Central memory CD8-positive, alpha-beta T cell (primary cell): ENCODE results near the gene SUSD5.
A peak's percentile ranks its signal among the peaks of the same experiment; 100 is the strongest.
"Not testable (repeated sequence)": the region's sequence is repeated elsewhere in the genome, so short reads cannot be mapped to it uniquely, and the experiment has no call there.

Experiments
- ATAC-seq: fragments of 150-1000 bp; cut with Tn5 transposase; replicated peaks from 2 replicates; pipeline ENCODE4 v1.10.0; 2022; ENCODE audit warnings: mild to moderate bottlenecking, moderate FRiP score, moderate number of reproducible peaks; ENCODE audit not compliant: poor library complexity, severe bottlenecking; ENCODE audit errors: extremely low read depth
- DNase-seq, 2 donors: peaks; one replicate each; pipeline ENCODE4 v3.0.0; 2021; ENCODE audit warnings: low spot score in 2 of 2
- H3K27ac Mint-ChIP-seq: one replicate; pipeline ENCODE4 v1.8.0; 2022; ENCODE audit warnings: low read depth, mild to moderate bottlenecking, moderate library complexity, mixed read lengths
- H3K27me3 Mint-ChIP-seq: one replicate; pipeline ENCODE4 v1.8.0; 2022; ENCODE audit warnings: mixed read lengths
- H3K36me3 Mint-ChIP-seq: one replicate; pipeline ENCODE4 v1.8.0; 2022; ENCODE audit warnings: mild to moderate bottlenecking, moderate library complexity, mixed read lengths; ENCODE audit not compliant: insufficient read depth
- H3K4me1 Mint-ChIP-seq: one replicate; pipeline ENCODE4 v1.8.0; 2022; ENCODE audit warnings: mixed read lengths
- H3K4me3 Mint-ChIP-seq: one replicate; pipeline ENCODE4 v1.8.0; 2022; ENCODE audit warnings: mild to moderate bottlenecking, moderate library complexity, mixed read lengths
- H3K9me3 Mint-ChIP-seq: one replicate; pipeline ENCODE4 v1.8.0; 2022; ENCODE audit warnings: mixed read lengths

The SUSD5 gene

GRCh38 chr3:33141006-33141405 is 77.6 kb downstream of the SUSD5 start:
- ATAC-seq, result no peak
- Mint-ChIP-seq H3K9me3 (no peaks in the 10 kb centered on the region), H3K27ac (no peak overlapping the region), H3K4me1 (peaks cover 21% of the 10 kb centered on the region), H3K36me3 (peaks cover 22% of the 10 kb centered on the region), H3K4me3 (no peak overlapping the region), H3K27me3 (no peaks in the 10 kb centered on the region)
- DNase-seq, result no peak

GRCh38 chr3:33139996-33140395 is 78.6 kb downstream of the SUSD5 start:
- Mint-ChIP-seq H3K27ac (no peak overlapping the region), H3K36me3 (peaks cover 24% of the 10 kb centered on the region), H3K4me3 (no peak overlapping the region), H3K27me3 (no peaks in the 10 kb centered on the region), H3K4me1 (peaks cover 21% of the 10 kb centered on the region), H3K9me3 (no peaks in the 10 kb centered on the region)
- DNase-seq (no peak), ATAC-seq (no peak)

- ATAC-seq, H3K27ac Mint-ChIP-seq, DNase-seq, H3K4me3 Mint-ChIP-seq, H3K27me3 Mint-ChIP-seq, H3K9me3 Mint-ChIP-seq: not testable (repeated sequence)
- Mint-ChIP-seq H3K4me1 (peaks cover 18% of the 10 kb centered on the region), H3K36me3 (peaks cover 30% of the 10 kb centered on the region)
Observed at GRCh38 chr3:33139006-33139623, 79.5 kb downstream of the SUSD5 start.

- H3K36me3 Mint-ChIP-seq, result peaks cover 38% of the 10 kb centered on the region
Observed at GRCh38 chr3:33137691-33138090, 80.9 kb downstream of the SUSD5 start.

GRCh38 chr3:33134026-33134625 is 84.5 kb downstream of the SUSD5 start:
- Mint-ChIP-seq H3K27ac (no peak overlapping the region), H3K36me3 (peaks cover 38% of the 10 kb centered on the region), H3K4me3 (no peak overlapping the region), H3K4me1 (peaks cover 7% of the 10 kb centered on the region), H3K27me3 (no peaks in the 10 kb centered on the region), H3K9me3 (no peaks in the 10 kb centered on the region)
- no peak for ATAC-seq
- no peak for DNase-seq

More at GRCh38 chr3:33137691-33138090, 80.9 kb downstream of the SUSD5 start:
- Mint-ChIP-seq H3K27me3 (no peaks in the 10 kb centered on the region), H3K9me3 (no peaks in the 10 kb centered on the region), H3K4me3 (no peak overlapping the region), H3K27ac (no peak overlapping the region), H3K4me1 (peaks cover 5% of the 10 kb centered on the region)
- DNase-seq (no peak), ATAC-seq (no peak)

- Mint-ChIP-seq H3K36me3 (peaks cover 30% of the 10 kb centered on the region), H3K4me3 (no peak overlapping the region), H3K4me1 (peaks cover 7% of the 10 kb centered on the region), H3K9me3 (no peaks in the 10 kb centered on the region), H3K27ac (no peak overlapping the region), H3K27me3 (no peaks in the 10 kb centered on the region)
- no peak for DNase-seq
- ATAC-seq, result no peak
Observed at GRCh38 chr3:33132019-33132360, 86.6 kb downstream of the SUSD5 start.

GRCh38 chr3:33131331-33132018 is 87.1 kb downstream of the SUSD5 start:
- Mint-ChIP-seq H3K4me3 (no peak overlapping the region), H3K36me3 (peaks cover 33% of the 10 kb centered on the region), H3K27ac (no peak overlapping the region), H3K27me3 (no peaks in the 10 kb centered on the region), H3K4me1 (peaks cover 7% of the 10 kb centered on the region), H3K9me3 (no peaks in the 10 kb centered on the region)
- ATAC-seq (peak; percentile 52), DNase-seq (no peak)

GRCh38 chr3:33130144-33130543 is 88.5 kb downstream of the SUSD5 start:
- H3K4me1 Mint-ChIP-seq, result peaks cover 7% of the 10 kb centered on the region
- peaks cover 42% of the 10 kb centered on the region for H3K36me3 Mint-ChIP-seq
- no peak for DNase-seq
- no peaks in the 10 kb centered on the region for H3K9me3 Mint-ChIP-seq
- ATAC-seq, result no peak
- no peak overlapping the region for H3K4me3 Mint-ChIP-seq
- H3K27me3 Mint-ChIP-seq, result no peaks in the 10 kb centered on the region
- H3K27ac Mint-ChIP-seq, result no peak overlapping the region

GRCh38 chr3:33128706-33129105 is 89.9 kb downstream of the SUSD5 start:
- ATAC-seq (no peak), DNase-seq (no peak)
- Mint-ChIP-seq H3K9me3 (no peaks in the 10 kb centered on the region), H3K36me3 (peaks cover 35% of the 10 kb centered on the region), H3K27me3 (no peaks in the 10 kb centered on the region), H3K4me3 (no peak overlapping the region), H3K4me1 (peaks cover 7% of the 10 kb centered on the region), H3K27ac (no peak overlapping the region)

- H3K9me3 Mint-ChIP-seq, result no peaks in the 10 kb centered on the region
- H3K27me3 Mint-ChIP-seq, result no peaks in the 10 kb centered on the region
- DNase-seq (no peak), ATAC-seq (no peak)
- no peak overlapping the region for H3K27ac Mint-ChIP-seq
- H3K4me3 Mint-ChIP-seq, result no peak overlapping the region
- peaks cover 36% of the 10 kb centered on the region for H3K36me3 Mint-ChIP-seq
- peaks cover 2% of the 10 kb centered on the region for H3K4me1 Mint-ChIP-seq
Observed at GRCh38 chr3:33125840-33126239, 92.8 kb downstream of the SUSD5 start.

GRCh38 chr3:33124638-33125037 is 94.0 kb downstream of the SUSD5 start:
- peaks cover 7% of the 10 kb centered on the region for H3K4me1 Mint-ChIP-seq
- H3K27me3 Mint-ChIP-seq, result no peaks in the 10 kb centered on the region
- H3K36me3 Mint-ChIP-seq, result peaks cover 42% of the 10 kb centered on the region
- H3K27ac Mint-ChIP-seq, result no peak overlapping the region
- no peak for ATAC-seq
- H3K4me3 Mint-ChIP-seq, result no peak overlapping the region
- DNase-seq, result no peak
- H3K9me3 Mint-ChIP-seq, result no peaks in the 10 kb centered on the region

GRCh38 chr3:33122991-33123390 is 95.6 kb downstream of the SUSD5 start:
- no peak overlapping the region for H3K27ac Mint-ChIP-seq
- no peak for DNase-seq
- no peaks in the 10 kb centered on the region for H3K27me3 Mint-ChIP-seq
- no peak for ATAC-seq
- H3K9me3 Mint-ChIP-seq, result no peaks in the 10 kb centered on the region
- H3K4me3 Mint-ChIP-seq, result no peak overlapping the region
- H3K36me3 Mint-ChIP-seq, result peaks cover 42% of the 10 kb centered on the region
- H3K4me1 Mint-ChIP-seq, result peaks cover 23% of the 10 kb centered on the region

- no peak for ATAC-seq
- no peak for DNase-seq
- peaks cover 26% of the 10 kb centered on the region for H3K36me3 Mint-ChIP-seq
- no peaks in the 10 kb centered on the region for H3K27me3 Mint-ChIP-seq
- peaks cover 38% of the 10 kb centered on the region for H3K4me1 Mint-ChIP-seq
- H3K9me3 Mint-ChIP-seq, result no peaks in the 10 kb centered on the region
- H3K27ac Mint-ChIP-seq, result peak overlapping the region; percentile 29
- H3K4me3 Mint-ChIP-seq, result no peak overlapping the region
Observed at GRCh38 chr3:33119891-33120290, 98.7 kb downstream of the SUSD5 start.
